ENCODE measurements around the gene CCR9. TPM values are rescaled to one million over a fixed set of nuclear protein-coding genes. Genes with fewer than 3 reads are reported as not detected.
A peak's percentile ranks its signal among the peaks of the same experiment; 100 is the strongest.

The CCR9 gene
- total and polyA plus RNA-seq, 10 of the 15 experiments (the other 5 are each of a cell fraction or from before 2014, with no cell fraction given): 0.05 to 3.9 (median 2.4) TPM

GRCh38 chr3:45881078-45882022, 5.0 kb upstream of the CCR9 start (continued):
- TF ChIP-seq JUND (IDR thresholded peaks at IDR 0.05; ENCODE audit: low read depth, low read length): no peak
- TF ChIP-seq BCL3 (IDR thresholded peaks at IDR 0.05; ENCODE audit: borderline replicate concordance, insufficient read depth, low read depth, low read length, poor library complexity, severe bottlenecking): peak; percentile 92
- peak; percentile 73; the same call in 1 of the 2 replicates for TF ChIP-seq PML (IDR thresholded peaks at IDR 0.05; ENCODE audit: low read length)
- no peak for TF ChIP-seq SMARCA5 (IDR thresholded peaks at IDR 0.05)
- TF ChIP-seq KDM1A (IDR thresholded peaks at IDR 0.05; ENCODE audit: borderline replicate concordance): no peak
- no peak; the same call in 1 of the 2 replicates for TF ChIP-seq FOXK2 (IDR thresholded peaks at IDR 0.05)
- TF ChIP-seq ASH2L (IDR thresholded peaks at IDR 0.05; ENCODE audit: borderline replicate concordance, low read depth): no peak
- TF ChIP-seq ESRRA (IDR thresholded peaks at IDR 0.05; ENCODE audit: low read length): no peak
- TF ChIP-seq SIN3A (IDR thresholded peaks at IDR 0.05; ENCODE audit: low read depth, low read length): 0 out of 2 replicates have a peak, but pooled peaks have one; percentile 24
- TF ChIP-seq ZNF592 (IDR thresholded peaks at IDR 0.05): no peak
- TF ChIP-seq EED (IDR thresholded peaks at IDR 0.05; ENCODE audit: low read depth): peak; percentile 91
- TF ChIP-seq NFIC (IDR thresholded peaks at IDR 0.05; ENCODE audit: low read depth, low read length): peak; percentile 88
- TF ChIP-seq NRF1 (conservative IDR thresholded peaks at IDR 0.05; ENCODE audit: low read depth, low read length): no peak
- TF ChIP-seq BHLHE40 (IDR thresholded peaks at IDR 0.05; ENCODE audit: borderline replicate concordance in 1 of 2, low read depth in 2 of 2, low read length in 1 of 2): peak in 1 of 2 experiments; percentile 83; a peak in 2 of 4 replicates
- no peak for TF ChIP-seq ZNF217 (IDR thresholded peaks at IDR 0.05)
- TF ChIP-seq IRF4 (IDR thresholded peaks at IDR 0.05; ENCODE audit: low read depth, low read length): no peak; the same call in 1 of the 2 replicates
- no peak for TF ChIP-seq KLF5 (IDR thresholded peaks at IDR 0.05; ENCODE audit: partially characterized antibody)
- TF ChIP-seq RAD51 (IDR thresholded peaks at IDR 0.05): peak; percentile 16; the same call in 1 of the 2 replicates
- no peak for TF ChIP-seq MYC (IDR thresholded peaks at IDR 0.05; ENCODE audit: insufficient read depth, insufficient read length, insufficient replicate concordance, low read length, severe bottlenecking)
- TF ChIP-seq SRF (IDR thresholded peaks at IDR 0.05; ENCODE audit: low read depth in 2 of 2, low read length in 2 of 2): 0 out of 4 replicates have a peak, but pooled peaks of 1 of the 2 experiments have one; percentile 23
- no peak for TF ChIP-seq STAT1 (conservative IDR thresholded peaks at IDR 0.05)
- TF ChIP-seq SIX5 (IDR thresholded peaks at IDR 0.05; ENCODE audit: low read depth, low read length, severe bottlenecking): no peak
- TF ChIP-seq TARDBP (IDR thresholded peaks at IDR 0.05; ENCODE audit: borderline replicate concordance): peak; percentile 45; the same call in 1 of the 2 replicates
- TF ChIP-seq CEBPB (IDR thresholded peaks at IDR 0.05; ENCODE audit: borderline replicate concordance in 1 of 2, low read depth in 2 of 2, low read length in 2 of 2): peak in 1 of 2 experiments; percentile 23; a peak in 1 of 4 replicates
- TF ChIP-seq RFX5 (IDR thresholded peaks at IDR 0.05; ENCODE audit: low read depth, low read length): no peak
